Limb (tissue), 2 donors: Measurements from ENCODE around the gene GAREM1.

Source experiments
- DNase-seq, 2 donors: peaks; one replicate each; pipeline ENCODE4 v3.0.0-alpha.2; 2016; ENCODE audit errors: extremely low spot score in 2 of 2

Gene GAREM1

GRCh38 chr18:32425466-32425865 lies 45.2 kb downstream of the GAREM1 start:
- DNase-seq: no peak

GRCh38 chr18:32424696-32425095 lies 46.0 kb downstream of the GAREM1 start:
- no peak for DNase-seq

- DNase-seq: no peak
Measured at GRCh38 chr18:32422978-32423740, 47.5 kb downstream of the GAREM1 start.

GRCh38 chr18:32422201-32422600 lies 48.5 kb downstream of the GAREM1 start:
- DNase-seq: no peak

GRCh38 chr18:32420084-32420750 lies 50.5 kb downstream of the GAREM1 start:
- no peak for DNase-seq

- no peak for DNase-seq
Measured at GRCh38 chr18:32418148-32418547, 52.5 kb downstream of the GAREM1 start.

- DNase-seq: no peak
Measured at GRCh38 chr18:32405588-32405987, 65.1 kb downstream of the GAREM1 start.

GRCh38 chr18:32401621-32402020 lies 69.1 kb downstream of the GAREM1 start:
- no peak for DNase-seq

GRCh38 chr18:32393407-32393806 lies 77.3 kb downstream of the GAREM1 start:
- no peak for DNase-seq

GRCh38 chr18:32391126-32391525 lies 79.6 kb downstream of the GAREM1 start:
- no peak for DNase-seq

GRCh38 chr18:32389858-32390257 lies 80.8 kb downstream of the GAREM1 start:
- no peak for DNase-seq

GRCh38 chr18:32389191-32389590 lies 81.5 kb downstream of the GAREM1 start:
- DNase-seq: no peak

- no peak for DNase-seq
Measured at GRCh38 chr18:32386471-32386870, 84.2 kb downstream of the GAREM1 start.

GRCh38 chr18:32383050-32383819 lies 87.4 kb downstream of the GAREM1 start:
- no peak for DNase-seq

GRCh38 chr18:32381761-32382160 lies 88.9 kb downstream of the GAREM1 start:
- DNase-seq: no peak

- DNase-seq: no peak
Measured at GRCh38 chr18:32380559-32380958, 90.1 kb downstream of the GAREM1 start.

- DNase-seq: no peak
Measured at GRCh38 chr18:32379891-32380290, 90.8 kb downstream of the GAREM1 start.

- no peak for DNase-seq
Measured at GRCh38 chr18:32378705-32379104, 92.0 kb downstream of the GAREM1 start.

- no peak for DNase-seq
Measured at GRCh38 chr18:32373995-32374394, 96.7 kb downstream of the GAREM1 start.

- DNase-seq: no peak
Measured at GRCh38 chr18:32373505-32373904, 97.2 kb downstream of the GAREM1 start.

- DNase-seq: no peak
Measured at GRCh38 chr18:32372381-32373061, 98.2 kb downstream of the GAREM1 start.

- no peak for DNase-seq
Measured at GRCh38 chr18:32372047-32372380, 98.7 kb downstream of the GAREM1 start.
